ACC112 (cell line): Measurements from ENCODE around the gene SCEL.

Source experiments
- H2AFZ ChIP-seq: fragments of 200-600 bp; sonication (generic); one replicate; pipeline ENCODE4 v1.6.0; 2017; ENCODE audit warnings: antibody characterized with exemption, low read length; ENCODE audit not compliant: unreplicated experiment
- H3K27ac ChIP-seq: fragments of 200-600 bp; sonication (generic); 2 replicates; pipeline ENCODE4 v1.5.1; 2014; ENCODE audit warnings: low read depth, mild to moderate bottlenecking, antibody characterized with exemption, low read length, moderate library complexity
- H3K27me3 ChIP-seq: fragments of 200-600 bp; sonication (generic); 2 replicates; pipeline ENCODE4 v1.6.1; 2014; ENCODE audit warnings: mild to moderate bottlenecking, antibody characterized with exemption, low read length, moderate library complexity, mixed read lengths; ENCODE audit not compliant: insufficient read depth
- H3K36me3 ChIP-seq: fragments of 200-600 bp; sonication (generic); 2 replicates; pipeline ENCODE4 v1.6.1; 2016; ENCODE audit warnings: mild to moderate bottlenecking, antibody characterized with exemption, low read length, moderate library complexity, mixed read lengths; ENCODE audit not compliant: insufficient read depth
- H3K4me1 ChIP-seq: fragments of 200-600 bp; sonication (generic); one replicate; pipeline ENCODE4 v1.6.1; 2016; ENCODE audit warnings: low read length, mixed read lengths; ENCODE audit not compliant: insufficient read depth, unreplicated experiment, control insufficient read depth
- H3K4me3 ChIP-seq: fragments of 200-600 bp; sonication (generic); 2 replicates; pipeline ENCODE4 v1.5.1; 2014; ENCODE audit warnings: mild to moderate bottlenecking, low read depth, low read length
- H3K79me2 ChIP-seq: fragments of 200-600 bp; sonication (generic); one replicate; pipeline ENCODE4 v1.6.0; 2016; ENCODE audit warnings: low read length; ENCODE audit not compliant: control insufficient read depth, unreplicated experiment, insufficient read depth

SCEL gene

DNA sequence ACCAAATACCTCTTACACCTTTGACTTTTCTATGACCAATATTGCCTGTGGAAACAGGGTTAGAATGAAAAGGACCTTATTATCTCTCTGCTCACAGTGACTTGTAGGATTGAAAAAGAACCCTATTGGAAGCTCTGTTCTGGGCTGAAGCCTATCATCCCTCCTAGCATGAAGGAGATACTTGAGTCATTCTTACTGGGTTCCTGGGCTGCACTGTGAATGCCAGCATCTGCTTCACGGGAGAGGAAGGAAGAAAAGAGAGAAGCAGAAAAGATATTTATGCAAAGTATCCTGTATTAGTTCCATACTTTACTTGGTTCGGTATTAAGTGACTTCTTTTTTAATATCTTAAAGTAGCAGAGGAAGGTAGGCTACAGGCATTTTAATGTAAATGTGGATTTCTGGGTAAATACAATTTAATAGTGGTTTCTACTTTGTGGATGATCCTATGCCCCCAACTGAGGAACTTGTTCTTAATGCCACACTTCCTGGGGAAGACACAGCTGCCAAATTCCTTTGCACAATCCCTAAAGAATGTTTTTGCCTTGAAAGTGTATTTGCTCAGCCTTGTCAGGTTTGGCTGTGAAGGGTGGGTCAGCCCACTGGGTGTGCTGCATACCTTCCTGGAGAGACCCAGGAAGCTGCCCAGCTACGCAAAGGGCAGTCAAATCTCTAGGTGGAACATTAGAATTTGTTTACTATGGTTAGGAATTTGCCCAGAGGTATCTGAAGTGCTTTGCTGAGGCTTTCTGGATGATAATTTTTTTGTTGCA, 13.7 kb upstream of the SCEL start:
- Histone ChIP-seq H3K27ac (peak overlapping the region; percentile 48), H2AFZ (peak overlapping the region; percentile 61), H3K36me3 (no peaks in the 10 kb centered on the region), H3K27me3 (no peaks in the 10 kb centered on the region), H3K4me3 (0 out of 2 replicates have a peak overlapping the region, but pooled peaks have one; percentile 13), H3K79me2 (no peaks in the 10 kb centered on the region), H3K4me1 (peaks cover 19% of the 10 kb centered on the region)

DNA sequence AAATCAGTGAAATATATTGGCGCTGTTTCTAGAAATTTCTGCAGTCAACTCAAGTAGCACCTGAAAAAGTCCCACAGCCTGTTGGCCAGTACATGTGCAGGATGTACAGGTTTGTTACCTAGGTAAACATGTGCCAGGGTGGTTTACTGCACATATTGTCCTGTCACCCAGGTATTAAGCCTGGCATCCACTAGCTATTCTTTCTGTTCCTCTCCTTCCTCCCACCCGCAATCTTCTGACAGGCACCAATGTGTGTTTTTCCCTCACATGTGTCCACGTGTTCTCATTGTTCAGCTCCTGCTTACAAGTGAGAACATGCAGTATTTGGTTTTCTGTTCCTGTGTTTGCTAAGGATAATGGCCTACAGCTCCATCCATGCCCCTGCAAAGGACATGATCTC, 13.1 kb upstream of the SCEL start:
- Histone ChIP-seq H3K4me3 (no peak overlapping the region), H3K79me2 (no peaks in the 10 kb centered on the region), H3K4me1 (peaks cover 15% of the 10 kb centered on the region), H3K27ac (no peak overlapping the region), H2AFZ (no peak overlapping the region), H3K27me3 (no peaks in the 10 kb centered on the region), H3K36me3 (no peaks in the 10 kb centered on the region)

DNA sequence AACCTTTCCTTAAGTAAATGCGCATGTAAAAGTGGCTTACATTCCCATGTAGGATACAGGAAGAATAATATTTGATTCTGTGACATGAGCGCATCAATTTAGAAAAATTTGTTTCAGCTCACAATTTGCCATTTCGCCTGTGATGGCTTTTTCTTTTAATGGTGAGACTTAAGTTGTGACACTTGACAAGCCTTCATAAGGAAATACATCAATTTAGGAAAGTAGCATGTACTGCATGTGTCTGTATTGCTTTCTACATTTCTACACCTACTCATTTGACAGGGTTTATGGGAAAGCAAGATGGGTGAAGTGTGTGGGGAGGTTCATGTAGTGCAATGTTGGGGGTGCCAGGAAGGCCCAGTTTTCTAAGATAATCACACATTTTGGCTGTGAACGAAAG, 12.1 kb upstream of the SCEL start:
- H2AFZ ChIP-seq: no peak overlapping the region
- no peaks in the 10 kb centered on the region for H3K79me2 ChIP-seq
- H3K36me3 ChIP-seq: no peaks in the 10 kb centered on the region
- H3K4me3 ChIP-seq: no peak overlapping the region
- H3K4me1 ChIP-seq: peaks cover 15% of the 10 kb centered on the region
- H3K27me3 ChIP-seq: no peaks in the 10 kb centered on the region
- H3K27ac ChIP-seq: no peak overlapping the region

DNA sequence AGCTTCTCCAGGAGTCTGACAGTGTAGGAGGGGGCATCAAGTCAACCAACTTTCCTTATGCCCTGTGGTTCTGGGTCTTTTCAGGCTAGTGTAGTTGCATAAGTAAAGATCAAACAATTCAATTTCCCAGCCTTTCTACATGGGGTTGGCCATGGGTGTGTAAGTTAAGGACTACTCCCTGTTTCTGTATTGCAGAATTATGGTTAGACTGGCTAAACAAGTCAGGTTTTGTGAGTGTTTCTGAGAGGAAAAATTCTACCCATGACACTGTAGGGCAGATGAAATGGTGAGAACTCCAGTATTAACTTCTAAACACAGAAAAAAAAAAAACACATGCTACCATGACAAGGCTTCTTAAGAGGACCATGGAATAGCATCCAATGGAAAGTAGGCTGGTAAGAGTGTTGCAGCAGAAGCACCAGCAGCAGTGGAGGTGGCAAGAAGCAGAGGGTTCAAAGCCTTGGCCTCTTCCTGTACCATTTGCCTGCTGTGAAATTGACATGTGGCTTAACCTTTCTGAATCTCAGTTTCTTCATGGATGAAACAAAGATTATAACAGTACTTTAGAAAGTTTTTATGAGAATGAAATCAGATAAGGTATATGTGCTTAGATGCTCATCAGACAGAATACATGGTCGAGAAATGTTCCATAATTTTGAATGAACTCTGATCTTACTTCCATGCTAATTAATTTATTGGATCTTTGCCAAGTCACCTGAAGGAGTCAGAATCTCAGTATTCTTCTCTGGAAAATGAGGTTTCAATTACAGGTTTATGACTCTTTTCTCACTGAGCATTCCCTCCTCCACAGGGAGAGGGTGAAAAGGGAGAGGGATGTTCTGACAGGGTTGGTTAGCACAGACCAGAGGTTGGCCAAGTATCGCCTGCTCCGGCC, 11.4 kb upstream of the SCEL start:
- no peak overlapping the region for H2AFZ ChIP-seq
- no peaks in the 10 kb centered on the region for H3K79me2 ChIP-seq
- no peaks in the 10 kb centered on the region for H3K36me3 ChIP-seq
- no peaks in the 10 kb centered on the region for H3K27me3 ChIP-seq
- peaks cover 15% of the 10 kb centered on the region for H3K4me1 ChIP-seq
- no peak overlapping the region for H3K27ac ChIP-seq
- H3K4me3 ChIP-seq: no peak overlapping the region

DNA sequence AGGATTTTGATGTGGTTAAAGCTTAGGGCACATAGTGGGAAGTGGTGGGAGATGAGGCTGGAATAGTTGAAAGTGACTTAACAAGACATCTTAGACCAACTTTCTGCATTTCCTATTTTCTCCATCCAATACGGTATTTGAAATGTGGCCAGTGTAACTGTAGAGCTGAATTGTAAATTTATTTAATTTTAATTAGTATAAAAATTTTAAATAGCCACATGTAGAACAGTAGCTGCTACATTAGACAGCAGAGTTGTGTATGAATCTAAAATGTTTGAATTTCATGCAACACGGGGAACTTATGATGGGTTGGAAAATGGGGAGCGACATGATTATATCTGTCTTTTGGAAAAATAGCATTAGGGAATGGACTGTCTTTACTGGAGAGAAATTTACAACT, 7.1 kb upstream of the SCEL start:
- Histone ChIP-seq H3K27ac (no peak overlapping the region), H3K79me2 (no peaks in the 10 kb centered on the region), H2AFZ (no peak overlapping the region), H3K27me3 (no peaks in the 10 kb centered on the region), H3K36me3 (no peaks in the 10 kb centered on the region), H3K4me1 (no peaks in the 10 kb centered on the region), H3K4me3 (no peak overlapping the region)

DNA sequence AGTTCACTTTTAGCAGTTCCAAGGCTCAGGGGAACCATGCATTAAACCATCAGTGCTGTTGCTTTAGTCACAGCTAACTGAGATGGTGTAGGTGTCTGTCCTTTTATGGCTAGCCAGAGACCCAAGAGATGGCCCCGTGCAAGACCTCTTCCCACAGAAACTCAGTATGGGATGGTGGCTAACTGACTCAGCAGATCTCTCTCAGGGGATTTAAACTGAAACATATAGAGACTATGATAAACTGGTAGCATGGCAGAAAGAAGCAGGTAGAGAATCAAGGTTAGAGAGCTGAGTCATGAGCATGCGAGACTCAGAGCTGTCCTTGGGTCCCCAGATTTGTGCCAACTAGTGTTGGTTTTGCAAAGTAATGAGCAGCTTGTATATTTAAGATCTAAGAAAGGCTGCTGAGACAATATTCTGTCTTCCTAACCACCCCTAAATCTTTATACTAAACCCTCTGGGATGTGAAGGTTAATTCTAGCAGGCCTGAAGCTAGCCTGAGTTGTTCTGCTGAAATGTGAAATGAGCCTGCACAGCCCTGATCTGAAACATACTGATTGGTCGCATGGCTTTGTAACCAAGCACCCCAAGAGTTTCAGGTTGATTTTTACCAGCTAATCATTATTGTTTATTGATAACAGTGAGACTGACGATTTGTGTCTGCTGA, 6.5 kb upstream of the SCEL start:
- H3K4me3 ChIP-seq: no peak overlapping the region
- no peak overlapping the region for H2AFZ ChIP-seq
- H3K27me3 ChIP-seq: no peaks in the 10 kb centered on the region
- no peaks in the 10 kb centered on the region for H3K4me1 ChIP-seq
- H3K27ac ChIP-seq: no peak overlapping the region
- H3K36me3 ChIP-seq: no peaks in the 10 kb centered on the region
- no peaks in the 10 kb centered on the region for H3K79me2 ChIP-seq

DNA sequence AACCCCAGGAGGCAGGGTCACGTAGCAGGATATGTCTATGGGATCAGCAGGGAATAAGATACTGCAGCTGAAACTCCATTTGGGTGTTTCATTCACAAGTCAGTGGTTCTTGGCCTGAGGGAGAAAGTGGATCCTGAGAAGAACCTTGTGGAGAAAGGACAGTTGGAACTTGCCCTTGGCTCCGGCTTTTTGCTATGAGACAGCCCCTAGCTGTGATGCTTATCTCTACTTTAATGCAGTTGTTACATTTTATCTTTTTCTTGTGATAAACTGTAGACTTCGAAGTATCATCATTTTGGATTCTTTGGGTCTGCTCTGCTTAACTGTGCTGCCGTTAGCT, 6.0 kb upstream of the SCEL start:
- Histone ChIP-seq H3K27ac (no peak overlapping the region), H3K79me2 (no peaks in the 10 kb centered on the region), H3K4me3 (no peak overlapping the region), H3K27me3 (no peaks in the 10 kb centered on the region), H3K36me3 (no peaks in the 10 kb centered on the region), H2AFZ (no peak overlapping the region), H3K4me1 (no peaks in the 10 kb centered on the region)

DNA sequence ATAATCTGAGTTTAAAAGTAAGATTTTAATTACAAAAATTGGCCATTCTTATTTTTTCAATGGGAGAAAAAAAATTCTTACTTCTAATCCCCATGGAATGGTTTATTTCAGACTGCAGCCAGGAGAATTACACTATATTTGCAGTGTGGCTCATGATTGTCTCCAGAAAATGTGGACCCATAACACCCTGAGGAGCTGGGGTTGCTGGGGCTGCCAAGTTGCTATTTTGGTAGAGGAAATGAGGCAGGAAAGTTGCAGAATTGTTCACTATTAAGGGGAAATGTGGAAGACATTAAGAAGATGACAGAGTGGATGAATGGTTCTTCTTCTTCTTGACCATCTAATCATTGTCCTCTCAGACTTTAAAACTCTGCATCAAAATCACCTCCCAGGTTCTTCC, 4.6 kb upstream of the SCEL start:
- H3K27me3 ChIP-seq: no peaks in the 10 kb centered on the region
- no peak overlapping the region for H3K27ac ChIP-seq
- no peaks in the 10 kb centered on the region for H3K79me2 ChIP-seq
- no peak overlapping the region for H2AFZ ChIP-seq
- no peak overlapping the region for H3K4me3 ChIP-seq
- H3K36me3 ChIP-seq: no peaks in the 10 kb centered on the region
- no peaks in the 10 kb centered on the region for H3K4me1 ChIP-seq

DNA sequence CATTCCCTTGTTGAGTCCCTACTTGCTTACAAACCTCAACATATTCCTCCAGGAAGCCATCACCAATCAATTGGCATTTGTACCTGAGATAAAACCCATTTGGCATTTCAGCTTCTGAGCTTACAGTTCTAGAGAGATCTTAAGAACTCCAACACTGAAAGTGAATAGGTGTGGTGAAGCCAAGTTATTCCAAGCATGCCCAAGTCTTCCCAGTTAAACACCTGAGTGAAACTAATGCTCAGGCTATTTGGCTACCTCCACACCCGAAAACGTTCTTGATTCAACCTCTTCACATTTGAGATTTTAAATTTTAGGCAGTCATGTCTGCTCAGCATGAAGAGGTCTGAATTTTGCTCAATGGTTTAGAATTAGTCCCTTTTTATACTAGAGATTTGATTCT, 2.5 kb upstream of the SCEL start:
- no peak overlapping the region for H2AFZ ChIP-seq
- H3K4me1 ChIP-seq: no peaks in the 10 kb centered on the region
- no peaks in the 10 kb centered on the region for H3K36me3 ChIP-seq
- H3K27ac ChIP-seq: no peak overlapping the region
- H3K4me3 ChIP-seq: no peak overlapping the region
- H3K27me3 ChIP-seq: no peaks in the 10 kb centered on the region
- no peaks in the 10 kb centered on the region for H3K79me2 ChIP-seq

DNA sequence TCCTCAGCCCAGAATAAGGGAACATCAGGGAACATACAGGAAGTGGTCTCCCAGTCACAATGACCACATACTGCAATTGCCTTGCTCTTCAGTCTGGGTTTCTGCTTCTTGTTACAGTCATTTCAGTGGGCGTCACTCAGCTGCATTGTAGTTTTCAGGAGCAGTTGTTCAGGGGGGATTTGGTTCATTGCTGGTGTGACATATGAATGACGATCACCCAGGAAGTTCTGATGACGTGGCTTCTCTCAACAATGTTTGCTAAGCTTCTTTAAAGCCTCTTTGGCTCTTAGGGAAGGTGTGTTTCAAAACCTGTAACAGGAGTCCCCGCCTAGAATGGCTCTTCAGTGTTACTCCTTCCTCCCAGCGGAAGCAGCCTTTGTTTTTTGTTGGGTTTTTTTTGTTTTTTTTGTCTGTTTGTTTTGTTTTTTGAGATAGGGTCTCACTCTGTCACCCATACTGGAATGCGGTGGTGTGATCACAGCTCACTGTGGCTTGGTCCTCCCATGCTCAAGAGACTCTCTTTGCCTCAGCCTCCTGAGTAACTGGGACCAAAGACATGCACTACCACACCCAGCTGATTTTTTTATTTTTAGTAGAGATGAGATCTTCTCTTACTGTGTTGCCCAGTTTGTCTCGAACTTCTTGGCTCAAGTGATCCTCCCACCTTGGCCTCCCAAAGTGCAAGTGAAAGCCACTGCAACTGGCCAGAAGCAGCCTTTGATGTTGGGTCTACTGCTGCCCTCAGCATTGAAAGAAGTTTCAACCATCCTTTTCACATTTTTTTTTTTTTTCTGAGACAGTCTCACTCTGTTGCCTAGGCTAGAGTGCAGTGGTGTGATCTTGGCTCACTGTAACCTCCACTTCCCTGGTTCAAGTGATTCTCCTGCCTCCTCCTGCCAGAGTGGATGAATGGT, 1.4 kb upstream of the SCEL start:
- Histone ChIP-seq H2AFZ (no peak overlapping the region), H3K36me3 (no peaks in the 10 kb centered on the region), H3K27ac (no peak overlapping the region), H3K4me3 (no peak overlapping the region), H3K79me2 (no peaks in the 10 kb centered on the region), H3K27me3 (no peaks in the 10 kb centered on the region), H3K4me1 (no peaks in the 10 kb centered on the region)
